ENCODE measurements around the gene PTPRZ1.

GRCh38 chr7:121994625-121995410 is 121.9 kb downstream of the PTPRZ1 start:
- TF ChIP-seq CTCF (conservative IDR thresholded peaks at IDR 0.05 in 1 of 2, IDR thresholded peaks at IDR 0.05 in 1 of 2; ENCODE audit: extremely low read depth in 1 of 2, insufficient read depth in 1 of 2, low read depth in 1 of 2, low read length in 2 of 2) (peak; percentile 82 to 93), EZH2 (IDR thresholded peaks at IDR 0.05; ENCODE audit: borderline replicate concordance, low read length) (no peak)

Measured in mammary epithelial cell (primary cell).